ENCODE measurements around the gene PRKCZ. TPM values are rescaled to one million over a fixed set of nuclear protein-coding genes. Genes with fewer than 3 reads are reported as not detected.

Gene PRKCZ
- total RNA-seq, 2 donors from 2014 or later, result 11.8 to 22.4 TPM

DNA sequence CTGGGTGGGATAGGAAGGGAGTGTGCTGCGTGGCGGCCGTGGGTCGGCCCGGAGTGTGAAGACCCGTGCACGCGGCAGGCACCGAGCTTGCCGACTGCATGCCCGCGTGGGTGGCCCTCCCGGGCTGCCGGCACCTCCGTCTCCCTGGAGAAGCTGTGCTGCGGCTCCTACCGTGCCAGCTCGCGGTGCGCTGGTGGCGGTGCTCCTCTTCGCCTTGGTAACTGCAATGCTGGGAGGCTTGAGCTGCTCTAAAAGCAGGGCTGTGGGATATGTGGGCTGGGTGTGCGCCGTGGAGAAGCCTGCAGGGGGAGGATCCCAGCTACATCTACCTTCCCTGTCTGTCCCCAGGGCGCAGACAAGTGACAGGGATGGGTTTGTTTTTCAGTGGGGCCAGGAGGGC, 28.7 kb upstream of the PRKCZ start:
- H3K36me3 Mint-ChIP-seq, result peaks cover 0 to 6% of the 10 kb centered on the region in 2 donors
- DNase-seq (ENCODE audit: low spot score in 2 of 2) (no peak), ATAC-seq (no peak)
- no peak overlapping the region for H3K27ac Mint-ChIP-seq
- H3K9me3 Mint-ChIP-seq, result no peaks in the 10 kb centered on the region

DNA sequence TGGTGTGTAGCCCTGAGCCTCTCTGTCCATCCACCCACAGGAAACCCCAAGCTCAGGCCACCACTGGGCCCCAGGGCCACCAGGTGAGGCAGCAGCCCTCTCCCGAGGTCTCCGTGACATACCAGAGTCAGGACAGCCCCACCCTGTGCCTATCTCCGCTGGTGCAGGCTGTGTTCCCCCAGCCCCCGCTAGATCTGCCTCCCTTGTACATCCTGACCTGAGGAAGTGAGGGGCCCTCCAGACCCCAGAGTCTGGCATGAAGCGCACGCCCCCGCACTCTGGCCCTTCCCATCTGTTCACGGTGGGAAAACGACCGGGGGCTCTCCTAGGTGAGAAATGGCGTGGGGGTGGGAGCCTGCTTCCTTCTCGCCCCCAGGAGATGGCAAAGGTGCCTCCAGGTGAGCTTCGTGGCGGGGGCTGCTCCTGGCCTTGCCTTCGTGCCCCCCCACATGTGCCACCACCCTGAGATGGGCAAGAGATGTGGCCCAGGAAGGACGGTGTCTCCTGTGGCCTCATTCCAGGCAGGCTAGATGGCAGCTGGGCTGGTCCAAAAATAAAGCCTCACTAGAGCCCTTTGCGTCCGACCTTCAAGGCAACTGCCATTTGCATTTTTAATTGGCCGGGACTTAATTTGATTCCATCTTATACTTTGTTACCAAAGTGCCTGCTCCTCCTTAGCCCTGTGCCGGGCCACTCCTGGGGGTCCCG, 28.0 kb upstream of the PRKCZ start:
- peaks cover 0 to 6% of the 10 kb centered on the region in 2 donors for H3K36me3 Mint-ChIP-seq
- H3K9me3 Mint-ChIP-seq, result no peaks in the 10 kb centered on the region
- ATAC-seq, result no peak
- no peak for DNase-seq (ENCODE audit: low spot score in 2 of 2)
- H3K27ac Mint-ChIP-seq, result no peak overlapping the region

DNA sequence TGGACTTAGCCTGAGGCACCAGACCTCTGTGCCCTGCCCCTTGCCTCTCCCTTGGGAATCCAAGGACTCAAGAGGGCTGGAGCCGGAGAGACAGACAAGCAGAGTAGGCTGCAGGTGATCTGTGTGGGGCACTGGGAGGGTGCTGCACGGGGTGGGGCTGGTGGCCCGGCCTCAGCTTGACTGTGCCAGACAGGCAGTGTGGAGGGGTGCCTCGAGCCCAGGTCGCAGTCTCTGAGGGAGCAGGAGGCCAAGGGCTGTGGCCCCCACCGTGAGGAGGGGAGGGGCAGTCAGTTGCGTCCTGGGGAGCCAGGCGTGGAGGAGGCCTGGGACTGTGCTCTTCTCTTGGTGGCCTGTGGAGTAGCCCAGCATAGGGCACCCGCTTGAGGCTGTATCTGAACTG, 27.0 kb upstream of the PRKCZ start:
- Mint-ChIP-seq H3K27ac (no peak overlapping the region), H3K9me3 (no peaks in the 10 kb centered on the region), H3K36me3 (peaks cover 0 to 5% of the 10 kb centered on the region in 2 donors)
- DNase-seq (ENCODE audit: low spot score in 2 of 2), result no peak
- no peak for ATAC-seq

DNA sequence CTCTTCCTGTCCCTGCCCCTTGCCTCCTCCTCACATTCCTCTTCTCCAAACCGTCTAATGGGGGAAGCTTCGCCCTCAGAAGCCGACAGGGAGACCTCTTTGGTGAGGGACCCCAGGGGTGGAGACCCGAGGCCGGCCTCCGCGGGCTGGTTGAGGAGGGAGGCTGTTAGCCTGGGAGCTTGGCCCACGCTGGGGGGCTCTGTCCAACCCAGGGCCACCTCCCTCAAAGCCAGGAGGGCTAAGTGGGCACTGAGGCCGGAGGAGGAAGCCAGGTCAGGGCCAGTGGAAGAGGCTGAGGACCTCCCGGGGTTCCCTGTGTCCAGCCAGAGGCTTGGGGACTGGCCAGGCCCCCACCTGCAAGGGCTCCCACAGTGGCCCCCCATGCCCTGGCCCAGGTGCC, 25.8 kb upstream of the PRKCZ start:
- no peak for ATAC-seq
- H3K9me3 Mint-ChIP-seq, result no peaks in the 10 kb centered on the region

DNA sequence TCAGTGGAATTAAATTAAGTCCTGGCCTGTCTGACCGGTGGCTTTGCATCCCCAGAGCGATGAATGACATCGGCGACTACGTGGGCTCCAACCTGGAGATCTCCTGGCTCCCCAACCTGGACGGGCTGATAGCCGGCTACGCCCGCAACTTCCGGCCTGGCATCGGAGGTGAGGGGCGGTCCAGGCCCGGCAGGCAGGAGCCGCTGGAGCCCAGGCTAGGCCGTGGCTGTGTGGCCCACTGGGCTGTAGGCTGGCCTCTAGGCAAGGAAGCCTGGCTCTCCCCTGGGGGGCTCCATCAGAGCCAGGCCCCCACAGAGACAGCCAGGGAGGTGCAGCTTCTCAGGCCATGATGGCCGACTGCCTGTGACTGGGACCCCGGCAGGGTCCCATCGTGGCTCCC, 25.3 kb upstream of the PRKCZ start:
- no peak for ATAC-seq
- no peaks in the 10 kb centered on the region for H3K36me3 Mint-ChIP-seq
- H3K27ac Mint-ChIP-seq, result no peak overlapping the region
- DNase-seq (ENCODE audit: low spot score in 2 of 2), result no peak
- no peaks in the 10 kb centered on the region for H3K9me3 Mint-ChIP-seq

More for the DNA sequence above, 25.8 kb upstream of the PRKCZ start:
- H3K27ac Mint-ChIP-seq, result no peak overlapping the region
- no peaks in the 10 kb centered on the region for H3K36me3 Mint-ChIP-seq
- no peak for DNase-seq (ENCODE audit: low spot score in 2 of 2)

DNA sequence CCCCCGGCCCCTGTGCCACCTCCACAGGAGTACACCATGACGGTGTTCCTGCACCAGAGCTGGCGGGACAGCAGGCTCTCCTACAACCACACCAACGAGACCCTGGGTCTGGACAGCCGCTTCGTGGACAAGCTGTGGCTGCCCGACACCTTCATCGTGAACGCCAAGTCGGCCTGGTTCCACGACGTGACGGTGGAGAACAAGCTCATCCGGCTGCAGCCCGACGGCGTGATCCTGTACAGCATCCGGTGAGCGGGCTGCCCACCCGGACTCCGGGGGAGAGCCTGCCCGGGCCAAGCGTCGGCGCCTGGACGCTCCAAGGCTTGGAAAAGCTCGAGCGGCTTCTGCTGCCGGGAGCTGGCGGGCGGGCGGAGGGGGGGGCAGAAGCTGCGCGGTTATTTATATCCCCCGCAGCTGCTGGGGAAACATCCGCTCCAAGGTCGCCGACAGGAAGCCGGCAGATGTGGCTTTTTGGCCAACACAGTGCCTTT, 24.7 kb upstream of the PRKCZ start:
- ATAC-seq (peak; percentile 24 to 57), DNase-seq (ENCODE audit: low spot score in 2 of 2) (no peak)
- H3K27ac Mint-ChIP-seq, result no peak overlapping the region
- H3K9me3 Mint-ChIP-seq, result no peaks in the 10 kb centered on the region
- H3K36me3 Mint-ChIP-seq, result no peaks in the 10 kb centered on the region

DNA sequence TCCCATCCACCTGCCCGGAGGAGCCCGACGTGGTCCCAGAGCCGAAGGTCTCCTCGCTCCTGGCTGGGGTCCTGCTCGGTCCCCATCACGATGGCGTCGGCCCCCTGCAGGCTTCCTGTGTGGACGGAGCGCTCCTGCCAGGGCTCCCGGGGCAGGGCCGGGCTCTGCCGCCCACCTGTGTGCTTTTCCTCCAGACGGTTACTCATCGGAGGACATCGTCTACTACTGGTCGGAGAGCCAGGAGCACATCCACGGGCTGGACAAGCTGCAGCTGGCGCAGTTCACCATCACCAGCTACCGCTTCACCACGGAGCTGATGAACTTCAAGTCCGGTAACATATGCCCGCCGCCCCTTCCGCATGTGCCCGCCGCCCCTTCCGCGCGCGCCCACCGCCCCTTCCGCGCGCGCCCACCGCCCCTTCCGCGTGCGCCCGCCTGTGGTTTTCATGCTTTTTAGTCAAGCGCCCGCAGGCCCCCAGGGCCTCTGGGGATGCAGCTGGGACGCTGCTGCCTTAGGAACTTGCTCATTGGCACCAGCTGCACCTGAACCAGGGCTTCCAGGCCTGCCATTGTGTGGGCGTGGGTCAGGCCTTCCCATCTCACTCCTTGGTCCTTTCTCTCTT, 22.1 kb upstream of the PRKCZ start:
- no peak for ATAC-seq
- no peak for DNase-seq (ENCODE audit: low spot score in 2 of 2)

DNA sequence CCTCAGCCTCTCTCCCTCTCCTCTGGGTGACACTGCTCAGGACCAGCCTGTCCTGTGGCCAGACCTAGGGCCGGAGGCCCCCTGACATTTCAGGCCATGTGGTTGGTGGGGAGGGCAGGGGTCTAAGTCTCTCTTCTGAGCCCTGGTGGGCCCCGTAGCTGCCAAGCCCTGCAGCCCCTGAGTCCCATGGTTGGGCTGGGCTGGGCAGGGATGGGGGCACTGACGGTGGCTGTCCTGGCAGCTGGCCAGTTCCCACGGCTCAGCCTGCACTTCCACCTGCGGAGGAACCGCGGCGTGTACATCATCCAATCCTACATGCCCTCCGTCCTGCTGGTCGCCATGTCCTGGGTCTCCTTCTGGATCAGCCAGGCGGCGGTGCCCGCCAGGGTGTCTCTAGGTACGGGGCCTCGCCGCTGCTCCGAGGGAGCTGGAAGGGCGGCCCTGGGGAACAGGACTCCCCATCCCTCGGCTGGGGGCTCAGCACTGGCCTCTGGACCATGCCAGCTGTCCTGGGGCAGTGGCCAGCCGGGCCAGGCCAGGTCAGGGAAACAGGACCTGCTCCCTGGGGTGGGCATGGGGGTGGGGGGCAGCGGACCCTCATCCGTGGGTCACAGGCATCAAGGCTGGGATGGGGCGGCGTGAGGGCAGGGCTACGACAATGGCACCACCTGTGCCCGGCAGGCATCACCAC, 21.2 kb upstream of the PRKCZ start:
- Mint-ChIP-seq H3K36me3 (no peaks in the 10 kb centered on the region), H3K27ac (no peak overlapping the region), H3K9me3 (no peaks in the 10 kb centered on the region)
- ATAC-seq, result no peak
- no peak for DNase-seq (ENCODE audit: low spot score in 2 of 2)

More for the DNA sequence above, 22.1 kb upstream of the PRKCZ start:
- Mint-ChIP-seq H3K9me3 (no peaks in the 10 kb centered on the region), H3K36me3 (no peaks in the 10 kb centered on the region), H3K27ac (no peak overlapping the region)

DNA sequence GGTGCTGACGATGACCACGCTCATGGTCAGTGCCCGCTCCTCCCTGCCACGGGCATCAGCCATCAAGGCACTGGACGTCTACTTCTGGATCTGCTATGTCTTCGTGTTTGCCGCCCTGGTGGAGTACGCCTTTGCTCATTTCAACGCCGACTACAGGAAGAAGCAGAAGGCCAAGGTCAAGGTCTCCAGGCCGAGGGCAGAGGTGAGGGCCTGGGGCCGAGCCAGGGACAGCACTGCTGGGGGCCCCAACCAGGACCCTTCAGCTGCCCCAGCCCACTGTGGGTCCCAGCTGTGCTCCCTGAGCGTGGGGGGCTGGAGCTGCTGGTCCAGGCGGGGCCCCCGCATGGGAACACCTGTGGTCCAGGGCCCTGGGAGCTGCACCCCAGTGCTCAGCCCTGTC, 20.6 kb upstream of the PRKCZ start:
- Mint-ChIP-seq H3K36me3 (no peaks in the 10 kb centered on the region), H3K27ac (no peak overlapping the region), H3K9me3 (no peaks in the 10 kb centered on the region)
- ATAC-seq, result no peak
- no peak for DNase-seq (ENCODE audit: low spot score in 2 of 2)

DNA sequence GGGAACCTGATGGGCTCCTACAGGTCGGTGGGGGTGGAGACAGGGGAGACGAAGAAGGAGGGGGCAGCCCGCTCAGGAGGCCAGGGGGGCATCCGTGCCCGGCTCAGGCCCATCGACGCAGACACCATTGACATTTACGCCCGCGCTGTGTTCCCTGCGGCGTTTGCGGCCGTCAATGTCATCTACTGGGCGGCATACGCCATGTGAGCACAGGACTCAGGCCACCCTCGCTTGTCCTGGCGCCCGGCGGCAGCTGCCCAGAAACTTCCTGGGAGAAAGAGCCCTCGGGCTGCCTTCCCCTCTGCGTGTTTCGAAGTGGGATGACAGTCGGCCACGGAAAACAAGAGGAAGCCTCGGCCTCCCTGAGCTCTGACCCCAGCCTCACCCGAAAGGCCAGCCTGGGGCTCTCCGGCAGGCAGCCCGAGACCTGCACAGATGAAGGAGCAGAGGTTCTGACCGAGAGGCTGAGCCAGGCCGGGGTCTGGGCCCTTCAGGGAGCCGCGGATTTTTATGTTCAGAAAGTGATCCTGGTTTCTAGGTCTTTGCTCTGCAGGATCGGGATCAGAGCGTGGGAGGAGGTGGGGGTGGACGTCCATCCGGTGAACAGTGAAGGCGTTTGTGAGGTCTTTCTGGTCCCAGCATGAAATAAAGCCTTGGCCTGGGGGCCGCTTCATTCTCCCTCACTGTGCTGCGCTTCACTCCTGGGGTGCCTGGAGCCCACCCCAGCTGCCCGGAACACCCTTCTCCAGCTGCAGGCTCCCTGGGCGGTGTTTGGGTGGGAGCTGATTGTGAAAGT, 19.9 kb upstream of the PRKCZ start:
- Mint-ChIP-seq H3K27ac (no peak overlapping the region), H3K36me3 (no peaks in the 10 kb centered on the region), H3K9me3 (no peaks in the 10 kb centered on the region)
- no peak for DNase-seq (ENCODE audit: low spot score in 2 of 2)
- ATAC-seq, result no peak

DNA sequence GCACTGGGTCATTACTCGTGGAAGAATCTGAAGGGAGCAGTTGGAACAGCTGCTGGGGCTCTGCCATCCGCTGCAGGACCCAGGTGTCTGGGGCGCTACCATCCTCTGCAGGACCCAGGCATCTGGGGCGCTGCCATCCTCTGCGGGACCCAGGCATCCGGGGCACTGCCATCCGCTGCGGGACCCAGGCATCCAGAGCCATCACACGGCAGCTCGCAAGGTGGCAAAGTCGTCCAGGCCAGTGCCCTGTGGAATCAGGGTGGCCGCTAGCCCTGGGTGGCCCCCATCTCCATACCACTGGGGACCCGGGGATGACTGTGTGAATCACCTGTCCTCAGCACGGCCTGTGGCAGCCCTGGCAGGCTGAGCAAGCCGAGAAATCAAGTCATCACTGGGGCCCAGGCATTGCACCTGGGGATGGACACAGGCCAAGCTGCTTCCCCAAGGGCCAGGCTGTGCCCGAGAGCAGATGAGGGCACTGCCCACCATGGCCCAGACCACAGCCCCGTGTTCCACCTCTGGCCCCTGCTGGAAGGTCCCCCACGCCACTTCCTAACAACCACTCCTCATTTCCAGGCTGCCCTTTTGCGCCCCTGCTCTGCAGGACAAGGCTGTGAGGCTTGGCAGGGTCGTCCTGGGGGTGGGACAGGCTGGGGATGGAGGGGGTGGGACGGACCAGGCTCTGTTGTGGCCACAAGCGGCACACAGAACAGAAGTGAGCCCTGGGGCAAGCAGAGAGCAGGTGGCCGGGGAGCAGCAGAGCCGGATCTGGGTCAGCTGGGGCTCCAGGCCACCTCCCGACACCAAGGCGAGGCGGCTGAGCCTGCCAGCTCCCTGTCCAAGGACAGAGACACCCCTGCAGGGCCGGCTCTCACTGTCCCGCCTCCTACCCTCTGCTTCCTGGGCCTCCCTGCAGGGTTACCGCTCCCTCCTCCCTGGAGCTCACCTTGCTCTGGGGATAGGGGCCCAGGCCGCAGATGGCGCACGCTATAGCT, 18.4 kb upstream of the PRKCZ start:
- DNase-seq (ENCODE audit: low spot score in 2 of 2) (no peak), ATAC-seq (no peak)
- Mint-ChIP-seq H3K9me3 (no peaks in the 10 kb centered on the region), H3K36me3 (no peaks in the 10 kb centered on the region), H3K27ac (no peak overlapping the region)

DNA sequence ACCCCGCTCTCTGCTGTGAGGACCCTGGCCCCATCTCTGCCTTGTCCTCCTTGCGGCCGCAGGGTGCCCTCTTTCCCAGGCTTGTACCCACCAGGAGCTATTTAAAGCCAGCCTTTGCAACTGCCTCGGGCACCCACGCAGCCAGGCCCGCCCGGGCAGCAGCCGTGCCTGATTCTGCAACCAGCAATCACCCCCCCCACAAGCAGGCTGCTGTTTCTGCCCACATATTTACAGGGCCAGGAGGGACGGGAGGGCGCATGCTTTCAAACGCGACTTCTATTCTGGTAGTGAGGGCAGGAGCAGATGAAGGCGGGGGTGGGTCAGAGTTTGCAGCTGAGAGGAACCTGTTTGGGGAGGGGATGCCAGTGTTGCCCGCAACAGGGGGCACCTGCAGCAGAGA, 17.5 kb upstream of the PRKCZ start:
- H3K27ac Mint-ChIP-seq, result peak overlapping the region in 1 of 2 donors; percentile 65
- ATAC-seq (no peak), DNase-seq (ENCODE audit: low spot score in 2 of 2) (no peak)
- H3K9me3 Mint-ChIP-seq, result no peaks in the 10 kb centered on the region
- no peaks in the 10 kb centered on the region for H3K36me3 Mint-ChIP-seq

DNA sequence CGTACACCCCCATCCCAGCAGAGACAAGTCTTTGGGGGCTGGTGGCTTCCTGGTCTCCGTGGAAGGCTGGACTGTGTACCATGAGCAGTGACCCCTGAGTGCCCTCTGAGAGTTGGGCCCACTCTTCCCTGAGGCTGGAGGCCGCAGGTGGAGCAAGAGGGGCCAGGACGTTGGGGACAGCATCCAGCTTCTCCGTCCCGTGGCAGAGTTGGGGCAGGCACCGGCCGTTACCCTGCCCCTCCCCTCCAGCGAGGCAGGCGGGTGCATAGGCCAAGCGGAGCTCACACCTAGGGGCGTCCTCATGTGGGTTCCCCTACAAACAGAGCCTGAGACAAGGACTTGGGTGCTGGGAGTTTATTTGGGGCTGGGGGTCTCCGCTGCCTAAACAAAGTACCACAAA, 17.0 kb upstream of the PRKCZ start:
- H3K27ac Mint-ChIP-seq, result peak overlapping the region in 1 of 2 donors; percentile 65
- no peak for ATAC-seq
- DNase-seq (ENCODE audit: low spot score in 2 of 2), result no peak

DNA sequence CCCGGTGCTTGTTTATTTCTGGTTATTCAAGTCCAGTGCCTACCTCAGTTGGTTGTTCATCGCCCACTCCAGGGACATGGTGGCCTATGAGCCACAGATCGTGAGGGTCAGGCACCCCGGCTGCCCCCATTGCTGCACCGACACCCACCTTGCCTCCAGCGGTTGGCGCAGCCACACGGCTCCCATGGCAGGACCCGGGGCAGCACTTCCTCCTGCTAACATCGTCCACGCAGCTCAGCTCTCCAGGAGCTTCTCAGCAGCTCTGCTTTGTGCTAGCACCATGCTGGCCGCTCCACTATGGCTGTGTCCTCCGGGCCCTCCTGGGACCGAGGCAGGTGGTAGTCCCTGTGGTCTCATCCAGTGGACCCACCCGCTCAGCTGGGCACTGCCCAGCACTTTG, 13.9 kb upstream of the PRKCZ start:
- no peak for DNase-seq (ENCODE audit: low spot score in 2 of 2)
- Mint-ChIP-seq H3K36me3 (no peaks in the 10 kb centered on the region), H3K27ac (no peak overlapping the region), H3K9me3 (no peaks in the 10 kb centered on the region)
- no peak for ATAC-seq

More for the DNA sequence above, 17.0 kb upstream of the PRKCZ start:
- Mint-ChIP-seq H3K9me3 (no peaks in the 10 kb centered on the region), H3K36me3 (no peaks in the 10 kb centered on the region)

DNA sequence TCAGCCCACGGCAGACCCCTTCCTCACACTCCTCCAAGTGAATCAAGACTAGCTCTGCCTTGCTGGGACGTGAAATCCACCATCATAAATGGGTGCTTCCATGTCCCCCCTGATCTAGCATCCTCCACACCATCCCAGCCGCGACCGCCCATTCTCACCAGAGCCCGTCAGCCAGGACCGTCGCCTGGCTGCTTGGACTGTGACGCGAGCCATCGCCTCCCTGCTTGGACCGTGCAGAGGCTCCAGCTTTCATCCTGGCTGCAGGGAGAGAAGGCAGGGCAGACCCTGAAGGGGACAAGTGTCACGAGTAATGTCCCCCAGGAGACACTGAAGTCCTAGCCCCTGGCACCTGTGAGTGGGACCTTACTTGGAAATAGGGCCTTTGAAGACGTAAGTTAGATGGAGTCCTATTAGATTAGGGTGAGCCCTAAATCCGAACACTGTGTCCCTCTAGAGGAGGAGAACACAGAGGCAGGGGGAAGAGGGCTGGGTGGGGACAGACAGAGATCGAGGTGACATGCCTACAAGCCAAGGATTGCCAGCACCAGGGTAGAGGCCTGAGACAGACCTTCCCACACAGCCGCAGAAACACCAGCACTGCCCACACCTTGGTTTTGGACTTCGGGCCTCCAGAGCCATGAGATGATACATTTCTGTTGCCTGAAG, 12.8 kb upstream of the PRKCZ start:
- ATAC-seq (no peak), DNase-seq (ENCODE audit: low spot score in 2 of 2) (no peak)
- H3K36me3 Mint-ChIP-seq, result no peaks in the 10 kb centered on the region
- no peak overlapping the region for H3K27ac Mint-ChIP-seq
- H3K9me3 Mint-ChIP-seq, result no peaks in the 10 kb centered on the region
